ENCODE results near the gene B3GNT5. TPM values are rescaled to one million over a fixed set of nuclear protein-coding genes. Genes with fewer than 3 reads are reported as not detected.

The B3GNT5 gene
- total and polyA plus RNA-seq, 2 donors (not counting 3 experiments of a cell fraction or from before 2014, with no cell fraction given) = 4.1 to 25.6 TPM

GRCh38 chr3:183277260-183277659 is 24.2 kb downstream of the B3GNT5 start:
- H3K9me3 ChIP-seq (replicated peaks; ENCODE audit: control insufficient read depth, insufficient read depth, low read length) = no peaks in the 10 kb centered on the region
- H3K9ac ChIP-seq (replicated peaks; ENCODE audit: extremely low read depth, insufficient read depth, low read length) = no peak overlapping the region
- no peaks in the 10 kb centered on the region for H4K20me1 ChIP-seq (replicated peaks; ENCODE audit: control insufficient read depth, extremely low read depth, insufficient read depth, low read length)
- dilution Hi-C loops (cut with MboI; ENCODE audit: extremely low pct_ligation_motif_present, low sequenced_read_pairs) = no loop called here
- no peaks in the 10 kb centered on the region for H3K9me1 ChIP-seq (replicated peaks; ENCODE audit: control insufficient read depth, extremely low read depth, insufficient read depth, low read length)
- intact Hi-C loops (cut with micrococcal nuclease) = no loop called here
- CTCF ChIA-PET = no interaction called here
- H3K79me2 ChIP-seq (ENCODE audit: control insufficient read depth, insufficient read depth, low read length) = no peaks in the 10 kb centered on the region
- POLR2A ChIA-PET = no interaction called here
- H3K27me3 ChIP-seq (ENCODE audit: control insufficient read depth in 2 of 2, insufficient read depth in 2 of 2, low read length in 2 of 2) = no peaks in the 10 kb centered on the region
- H3K4me3 ChIP-seq (replicated peaks in 1 of 3; ENCODE audit: insufficient read depth in 1 of 3, low read depth in 1 of 3, low read length in 3 of 3) = no peak overlapping the region
- H3K36me3 ChIP-seq (ENCODE audit: control insufficient read depth in 2 of 2, extremely low read depth in 1 of 2, insufficient read depth in 2 of 2, low read length in 2 of 2) = no peaks in the 10 kb centered on the region
- TF ChIP-seq POLR2AphosphoS5 (IDR thresholded peaks at IDR 0.05; ENCODE audit: insufficient read depth, low read depth, low read length) (no peak), CTCF (IDR thresholded peaks at IDR 0.05; ENCODE audit: extremely low read depth in 1 of 2, insufficient read depth in 1 of 2, low read depth in 1 of 2, low read length in 2 of 2) (no peak), MAX (IDR thresholded peaks at IDR 0.05; ENCODE audit: insufficient read depth, insufficient read length) (no peak), EZH2 (IDR thresholded peaks at IDR 0.05; ENCODE audit: borderline replicate concordance, low read depth, low read length, severe bottlenecking) (no peak), GATA2 (IDR thresholded peaks at IDR 0.05; ENCODE audit: insufficient read depth, insufficient read length, low read depth, low read length) (no peak), POLR2A (IDR thresholded peaks at IDR 0.05; ENCODE audit: low read depth, low read length) (no peak), FOS (IDR thresholded peaks at IDR 0.05; ENCODE audit: borderline replicate concordance, insufficient read depth, low read length) (no peak), MYC (IDR thresholded peaks at IDR 0.05; ENCODE audit: low read depth, low read length) (no peak), JUN (IDR thresholded peaks at IDR 0.05; ENCODE audit: borderline replicate concordance, insufficient read depth, insufficient read length, low read depth) (no peak)
- DNase-seq (ENCODE audit: low read depth, low spot score) = no peak
- no peak overlapping the region for H3K4me2 ChIP-seq (ENCODE audit: insufficient read depth, low read length)
- BruUV-seq (replicated peaks) = no TSS peak
- H3K4me1 ChIP-seq (ENCODE audit: control insufficient read depth, extremely low read depth, insufficient read depth, low read length) = peaks cover 27% of the 10 kb centered on the region
- no peak overlapping the region for H2AFZ ChIP-seq (ENCODE audit: low read depth, low read length)
- H3K27ac ChIP-seq (ENCODE audit: insufficient read depth, low read depth, low read length) = no peak overlapping the region
- no peak for FAIRE-seq
